HG02571 (cell line): ENCODE results near the gene SUFU.
"Not testable (repeated sequence)": the region's sequence is repeated elsewhere in the genome, so short reads cannot be mapped to it uniquely, and the experiment has no call there.

Experiments
- ATAC-seq: cut with Tn5 transposase; IDR thresholded peaks from one replicate; pipeline ENCODE4 v1.9.1; 2021; ENCODE audit warnings: mild to moderate bottlenecking, moderate library complexity; ENCODE audit not compliant: unreplicated experiment

SUFU gene

GRCh38 chr10:102503264-102504178, at the start of gene SUFU:
Gene SUFU, plus strand, starts transcription at chr10:102503972. Its CDS starts 181 bp downstream, at chr10:102504153.
- ATAC-seq = peak; percentile 55

- ATAC-seq = not testable (repeated sequence)
These were observed 48.9 kb upstream of the SUFU start for GRCh38 chr10:102454662-102455487.

- no peak for ATAC-seq
These were observed 47.8 kb upstream of the SUFU start for GRCh38 chr10:102455893-102456471.

- no peak for ATAC-seq
These were observed 46.1 kb upstream of the SUFU start for GRCh38 chr10:102457591-102458150.

- ATAC-seq = no peak
These were observed 45.1 kb upstream of the SUFU start for GRCh38 chr10:102458656-102459055.

GRCh38 chr10:102460836-102461186, 43.0 kb upstream of the SUFU start:
- ATAC-seq = peak; percentile 23

- ATAC-seq = peak; percentile 85
These were observed 42.4 kb upstream of the SUFU start for GRCh38 chr10:102461187-102462054.

GRCh38 chr10:102462512-102463054, 41.2 kb upstream of the SUFU start:
- ATAC-seq = no peak

- ATAC-seq = no peak
These were observed 39.8 kb upstream of the SUFU start for GRCh38 chr10:102463983-102464382.

- no peak for ATAC-seq
These were observed 38.3 kb upstream of the SUFU start for GRCh38 chr10:102465466-102465865.

- no peak for ATAC-seq
These were observed 36.5 kb upstream of the SUFU start for GRCh38 chr10:102467318-102467717.

GRCh38 chr10:102467971-102468438, 35.8 kb upstream of the SUFU start:
- ATAC-seq = no peak

- no peak for ATAC-seq
These were observed 35.1 kb upstream of the SUFU start for GRCh38 chr10:102468683-102469082.

- no peak for ATAC-seq
These were observed 32.9 kb upstream of the SUFU start for GRCh38 chr10:102470579-102471546.

GRCh38 chr10:102473445-102474331, 30.1 kb upstream of the SUFU start:
- ATAC-seq = no peak

GRCh38 chr10:102475451-102476040, 28.2 kb upstream of the SUFU start:
- no peak for ATAC-seq

GRCh38 chr10:102476466-102477141, 27.2 kb upstream of the SUFU start:
- ATAC-seq = no peak
